Smooth muscle cell (in vitro differentiated cells): ENCODE data around the gene SLC38A1. TPM values are rescaled to one million over a fixed set of nuclear protein-coding genes. Genes with fewer than 3 reads are reported as not detected.
A peak's percentile ranks its signal among the peaks of the same experiment; 100 is the strongest.

Experiments used
- DNase-seq: peaks from one replicate; lab custom pipeline; 2025; ENCODE audit not compliant: unreplicated experiment; lab: John Stamatoyannopoulos, UW
- H2AFZ ChIP-seq: fragments of 200-600 bp; sonication (generic); 2 replicates; pipeline ENCODE4 v1.6.0; 2016; ENCODE audit warnings: antibody characterized with exemption, low read depth, mild to moderate bottlenecking
- H3F3A ChIP-seq: fragments of 200-600 bp; sonication (generic); 2 replicates; pipeline ENCODE4 v1.6.0; 2017; ENCODE audit warnings: antibody characterized with exemption, low read depth
- H3K27ac ChIP-seq: fragments of 200-600 bp; sonication (generic); 2 replicates; pipeline ENCODE4 v1.5.1; 2016; ENCODE audit warnings: low read depth, mild to moderate bottlenecking
- H3K27me3 ChIP-seq: fragments of 200-600 bp; sonication (generic); 2 replicates; pipeline ENCODE4 v1.6.1; 2016; ENCODE audit warnings: low read depth, mild to moderate bottlenecking
- H3K36me3 ChIP-seq: fragments of 200-600 bp; sonication (generic); 2 replicates; pipeline ENCODE4 v1.5.1; 2016; ENCODE audit warnings: low read depth
- H3K4me1 ChIP-seq: fragments of 200-600 bp; sonication (generic); 2 replicates; pipeline ENCODE4 v1.5.1; 2016; ENCODE audit warnings: low read depth
- H3K4me2 ChIP-seq: fragments of 200-600 bp; sonication (generic); 2 replicates; pipeline ENCODE4 v1.6.0; 2016; ENCODE audit warnings: mild to moderate bottlenecking
- H3K4me3 ChIP-seq: fragments of 200-600 bp; sonication (generic); 2 replicates; pipeline ENCODE4 v1.5.1; 2016; ENCODE audit warnings: mild to moderate bottlenecking
- H3K79me2 ChIP-seq: fragments of 200-600 bp; sonication (generic); 2 replicates; pipeline ENCODE4 v1.6.0; 2016; ENCODE audit warnings: low read depth, mild to moderate bottlenecking
- H3K9ac ChIP-seq: fragments of 200-600 bp; sonication (generic); 2 replicates; pipeline ENCODE4 v1.6.0; 2016; ENCODE audit warnings: low read depth
- H3K9me3 ChIP-seq: fragments of 200-600 bp; sonication (generic); replicated peaks from 2 replicates; pipeline ENCODE4 v1.5.1; 2016; ENCODE audit warnings: low read depth
- H4K20me1 ChIP-seq: fragments of 200-600 bp; sonication (generic); 2 replicates; pipeline ENCODE4 v1.6.0; 2016; ENCODE audit warnings: low read depth
- CTCF ChIP-seq: fragments of 200-600 bp; sonication (generic); IDR thresholded peaks from 2 replicates; pipeline ENCODE4 v1.5.1; 2017; ENCODE audit warnings: borderline replicate concordance, mild to moderate bottlenecking, antibody characterized with exemption; ENCODE audit not compliant: insufficient read depth, poor library complexity, severe bottlenecking
- WGBS: methylation state at CpG from one replicate; pipeline ENCODE4 v1.1.7; 2016; ENCODE audit warnings: low lambda C conversion rate; 5-methylcytosine and 5-hydroxymethylcytosine counted together
- polyA plus RNA-seq: library from polyadenylated mRNA; unstranded; fragments of >200 nt; fragmentation: Nextera tagmentation; extraction: Ambion mirVana; gene quantifications from 2 replicates; pipeline ENCODE4 v1.2.1, GENCODE V29; 2016
- total RNA-seq: library from RNA; depleted of rRNA; stranded (reverse); fragments of >200 nt; gene quantifications from 2 replicates; pipeline ENCODE4 v1.2.3, GENCODE V29; 2014

SLC38A1 gene
- total and polyA plus RNA-seq, 2 experiments from 2014 or later, result 23.5 to 85.8 TPM

GRCh38 chr12:46133751-46134150 lies 135.1 kb downstream of the SLC38A1 start:
- H3K4me1 ChIP-seq, result no peaks in the 10 kb centered on the region
- no peak for TF ChIP-seq CTCF
- no peaks in the 10 kb centered on the region for H3K79me2 ChIP-seq
- H3K9ac ChIP-seq, result peak overlapping the region; percentile 1
- H3K27me3 ChIP-seq, result no peaks in the 10 kb centered on the region
- no peak overlapping the region for H3K4me3 ChIP-seq
- no peaks in the 10 kb centered on the region for H3K36me3 ChIP-seq
- no peak for DNase-seq
- H3K4me2 ChIP-seq, result peak overlapping the region; percentile 43
- H2AFZ ChIP-seq, result no peak overlapping the region
- H3K9me3 ChIP-seq, result no peaks in the 10 kb centered on the region
- no peaks in the 10 kb centered on the region for H4K20me1 ChIP-seq
- H3F3A ChIP-seq, result peaks cover 11% of the 10 kb centered on the region
- 37% methylated on average over 2 of the region's 2 CpGs for WGBS
- H3K27ac ChIP-seq, result peak overlapping the region; percentile 36

Other genes with a start within 250 kb of the SLC38A1 start
- 1,081 and 1,127 TPM in 2 replicates for gene SLC38A2, start 103.7 kb upstream of the SLC38A1 start, total RNA-seq
- gene SLC38A2, start 103.7 kb upstream of the SLC38A1 start, polyA plus RNA-seq, result 201 and 262 TPM in 2 replicates